Measurements from ENCODE around the gene SERPINB13.

SERPINB13 gene

GRCh38 chr18:63646936-63647335 lies 59.8 kb downstream of the SERPINB13 start:
- DNase-seq (ENCODE audit: low read depth in 2 of 2): no peak

DNA sequence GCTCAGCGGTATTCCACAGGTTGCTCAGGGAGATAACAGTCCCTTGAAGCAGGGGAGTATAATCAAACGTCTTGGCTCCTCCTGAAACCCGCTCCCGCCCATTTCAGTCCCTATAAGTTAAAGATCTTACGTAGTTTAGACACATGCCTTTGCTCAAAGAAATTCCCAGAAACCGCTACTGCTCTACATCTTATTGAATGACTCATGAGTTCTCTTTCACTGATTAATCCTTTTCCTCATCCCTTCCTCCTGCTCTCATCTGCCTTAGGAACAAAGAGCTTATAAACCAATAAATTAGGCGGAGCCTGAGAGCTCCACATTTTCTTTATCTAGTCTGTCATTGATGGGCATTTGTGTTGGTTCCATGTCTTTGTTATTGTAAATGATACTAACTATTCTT lies 61.1 kb downstream of the SERPINB13 start:
- no peak for DNase-seq (ENCODE audit: low read depth in 2 of 2)

All from stimulated activated CD8-positive, alpha-beta memory T cell treated with anti-CD3 and anti-CD28 coated beads, Interleukin-7, amount 100 ng/mL, for 1 hour (primary cell).